ENCODE data around the gene LRMDA.

The LRMDA gene

DNA sequence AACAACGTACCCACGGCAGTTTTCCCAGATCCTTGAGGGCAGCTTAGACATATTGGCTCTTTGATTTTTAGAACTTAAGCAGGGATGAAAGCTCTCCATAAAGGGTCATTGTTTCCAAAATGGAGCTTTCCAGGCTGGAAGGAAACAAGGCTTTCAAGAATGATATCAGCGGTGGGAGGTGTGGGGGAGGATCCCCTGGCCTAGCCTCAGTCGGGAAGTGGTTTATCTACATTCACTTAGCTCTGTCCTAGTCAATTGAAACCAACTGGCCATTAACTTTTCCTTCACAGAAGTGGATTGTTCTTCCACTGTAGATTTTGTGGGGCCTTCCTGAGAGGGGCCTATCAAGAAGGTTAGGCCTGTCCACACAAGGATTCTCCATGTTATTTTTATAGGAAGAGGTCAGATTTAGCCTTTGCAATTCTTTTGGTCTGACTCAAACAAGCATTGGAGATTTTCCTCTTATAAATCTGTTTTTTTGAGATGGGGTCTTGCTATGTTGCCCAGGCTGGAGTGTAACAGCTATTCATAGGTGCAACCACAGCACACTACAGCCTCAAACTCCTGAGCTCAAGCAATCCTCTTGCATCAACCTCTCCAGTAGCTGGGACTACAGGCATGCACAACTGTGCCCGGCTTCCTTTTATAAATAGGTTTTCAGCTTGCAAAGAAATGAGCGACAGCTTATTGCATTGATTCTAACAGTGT, 343.5 kb downstream of the LRMDA start:
- Histone ChIP-seq H3K27me3 (ENCODE audit: control insufficient read depth, insufficient read depth, low read length) (no peaks in the 10 kb centered on the region), H3K27ac (no peak overlapping the region), H3K4me1 (no peaks in the 10 kb centered on the region), H2AFZ (no peak overlapping the region), H3K9me3 (ENCODE audit: control insufficient read depth, low read length) (no peaks in the 10 kb centered on the region), H3K9ac (no peak overlapping the region), H3K36me3 (ENCODE audit: control insufficient read depth, insufficient read depth, low read length) (no peaks in the 10 kb centered on the region), H3K79me2 (no peaks in the 10 kb centered on the region), H3K4me2 (ENCODE audit: low read length) (no peak overlapping the region), H3K4me3 (ENCODE audit: low read depth, low read length) (no peak overlapping the region)
- TF ChIP-seq, protein P1, sequence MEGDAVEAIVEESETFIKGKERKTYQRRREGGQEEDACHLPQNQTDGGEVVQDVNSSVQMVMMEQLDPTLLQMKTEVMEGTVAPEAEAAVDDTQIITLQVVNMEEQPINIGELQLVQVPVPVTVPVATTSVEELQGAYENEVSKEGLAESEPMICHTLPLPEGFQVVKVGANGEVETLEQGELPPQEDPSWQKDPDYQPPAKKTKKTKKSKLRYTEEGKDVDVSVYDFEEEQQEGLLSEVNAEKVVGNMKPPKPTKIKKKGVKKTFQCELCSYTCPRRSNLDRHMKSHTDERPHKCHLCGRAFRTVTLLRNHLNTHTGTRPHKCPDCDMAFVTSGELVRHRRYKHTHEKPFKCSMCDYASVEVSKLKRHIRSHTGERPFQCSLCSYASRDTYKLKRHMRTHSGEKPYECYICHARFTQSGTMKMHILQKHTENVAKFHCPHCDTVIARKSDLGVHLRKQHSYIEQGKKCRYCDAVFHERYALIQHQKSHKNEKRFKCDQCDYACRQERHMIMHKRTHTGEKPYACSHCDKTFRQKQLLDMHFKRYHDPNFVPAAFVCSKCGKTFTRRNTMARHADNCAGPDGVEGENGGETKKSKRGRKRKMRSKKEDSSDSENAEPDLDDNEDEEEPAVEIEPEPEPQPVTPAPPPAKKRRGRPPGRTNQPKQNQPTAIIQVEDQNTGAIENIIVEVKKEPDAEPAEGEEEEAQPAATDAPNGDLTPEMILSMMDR (IDR thresholded peaks at IDR 0.05), result no peak

DNA sequence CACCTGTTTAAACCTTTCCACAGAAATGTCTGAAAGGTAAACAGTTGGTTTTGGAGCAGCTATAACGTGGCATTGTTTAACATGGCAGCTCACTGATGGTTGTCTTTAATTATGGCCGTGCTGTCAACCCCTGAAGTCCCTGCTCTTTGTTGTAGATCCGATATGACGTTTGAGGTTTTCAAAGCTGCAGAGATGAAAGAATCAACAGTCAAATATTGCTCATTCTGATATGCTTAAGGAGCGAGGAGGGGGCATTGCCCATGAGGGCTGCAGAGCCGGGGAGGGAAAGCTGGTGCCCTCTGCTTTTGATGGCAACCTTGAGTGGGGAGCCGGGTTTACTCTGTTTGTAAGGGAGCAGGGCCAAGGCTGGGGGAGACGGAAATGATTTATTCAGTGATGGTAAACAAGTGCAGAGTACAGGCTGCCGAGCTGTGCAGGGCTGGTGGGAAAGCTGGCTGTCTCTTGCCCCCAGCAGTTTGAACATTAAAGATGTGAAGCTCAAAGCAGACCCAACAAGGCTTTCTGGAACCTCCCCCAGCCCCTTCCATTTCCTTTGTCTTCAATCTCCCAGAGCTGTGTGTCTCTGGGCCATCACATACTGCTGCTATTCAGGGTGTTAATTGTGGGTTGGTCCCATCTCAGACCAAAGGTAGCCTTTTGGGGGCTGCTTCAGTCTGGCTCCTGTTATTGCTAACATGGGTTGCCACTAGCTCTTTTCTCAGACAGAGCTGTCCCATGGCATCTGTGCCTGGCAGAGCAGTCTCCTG, 345.5 kb downstream of the LRMDA start:
- Histone ChIP-seq H3K27ac (no peak overlapping the region), H3K9me3 (ENCODE audit: control insufficient read depth, low read length) (no peaks in the 10 kb centered on the region), H3K9ac (no peak overlapping the region), H3K4me2 (ENCODE audit: low read length) (no peak overlapping the region), H3K4me3 (ENCODE audit: low read depth, low read length) (no peak overlapping the region), H2AFZ (no peak overlapping the region), H3K4me1 (no peaks in the 10 kb centered on the region), H3K79me2 (no peaks in the 10 kb centered on the region), H3K27me3 (ENCODE audit: control insufficient read depth, insufficient read depth, low read length) (no peaks in the 10 kb centered on the region), H3K36me3 (ENCODE audit: control insufficient read depth, insufficient read depth, low read length) (no peaks in the 10 kb centered on the region)
- TF ChIP-seq, protein P1 (IDR thresholded peaks at IDR 0.05), result no peak

DNA sequence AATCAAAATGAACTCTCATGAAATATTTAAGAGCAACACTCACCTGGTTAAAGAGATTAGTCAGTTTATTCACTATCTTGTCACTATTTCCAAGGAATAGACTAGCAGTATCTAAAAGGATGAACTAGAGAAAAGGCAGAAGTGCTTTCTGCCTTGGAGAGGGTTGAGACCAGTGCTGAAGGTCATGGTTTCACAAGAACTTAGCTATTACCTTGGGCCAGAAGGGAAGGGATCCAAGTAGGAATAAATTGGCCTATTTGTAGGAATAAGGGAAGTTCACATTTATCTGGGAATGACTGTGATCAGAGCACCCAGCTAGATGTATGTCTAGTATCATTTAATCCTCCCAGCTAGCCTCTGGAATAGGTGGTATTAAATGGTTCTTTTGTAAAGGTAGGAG, 347.2 kb downstream of the LRMDA start:
- Histone ChIP-seq H3K27me3 (ENCODE audit: control insufficient read depth, insufficient read depth, low read length) (no peaks in the 10 kb centered on the region), H3K4me1 (no peaks in the 10 kb centered on the region), H3K9me3 (ENCODE audit: control insufficient read depth, low read length) (no peaks in the 10 kb centered on the region), H3K79me2 (no peaks in the 10 kb centered on the region), H3K9ac (no peak overlapping the region), H3K4me2 (ENCODE audit: low read length) (no peak overlapping the region), H3K36me3 (ENCODE audit: control insufficient read depth, insufficient read depth, low read length) (no peaks in the 10 kb centered on the region), H3K27ac (no peak overlapping the region), H3K4me3 (ENCODE audit: low read depth, low read length) (no peak overlapping the region), H2AFZ (no peak overlapping the region)
- TF ChIP-seq, protein P1 (IDR thresholded peaks at IDR 0.05), result no peak

DNA sequence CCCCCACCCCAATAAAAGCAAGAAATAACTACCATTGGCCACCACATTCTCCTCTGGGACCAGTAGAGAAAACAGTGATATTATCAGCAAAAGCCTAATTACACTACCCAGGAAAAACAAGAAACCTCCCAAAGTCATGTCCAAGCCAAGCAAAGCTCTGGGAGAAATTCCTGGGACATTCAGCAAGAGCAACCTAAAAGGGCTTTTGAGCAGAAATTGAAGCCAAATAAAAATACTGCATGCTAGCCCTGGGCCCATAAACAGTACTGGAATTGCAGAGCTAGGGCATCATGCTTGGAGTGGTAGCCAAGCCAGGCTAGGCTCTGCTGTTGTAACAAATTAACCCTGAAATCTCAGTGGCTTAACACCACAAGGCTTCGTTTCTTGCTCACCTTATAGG, 347.9 kb downstream of the LRMDA start:
- Histone ChIP-seq H3K4me1 (no peaks in the 10 kb centered on the region), H3K36me3 (ENCODE audit: control insufficient read depth, insufficient read depth, low read length) (no peaks in the 10 kb centered on the region), H3K27ac (no peak overlapping the region), H3K4me2 (ENCODE audit: low read length) (no peak overlapping the region), H3K9ac (no peak overlapping the region), H3K4me3 (ENCODE audit: low read depth, low read length) (no peak overlapping the region), H3K9me3 (ENCODE audit: control insufficient read depth, low read length) (no peaks in the 10 kb centered on the region), H3K79me2 (no peaks in the 10 kb centered on the region), H2AFZ (no peak overlapping the region), H3K27me3 (ENCODE audit: control insufficient read depth, insufficient read depth, low read length) (no peaks in the 10 kb centered on the region)
- TF ChIP-seq, protein P1 (IDR thresholded peaks at IDR 0.05), result no peak

Data from parathyroid adenoma (tissue), 2 donors.